ENCODE results near the gene MTM1. TPM values are rescaled to one million over a fixed set of nuclear protein-coding genes. Genes with fewer than 3 reads are reported as not detected.

Gene MTM1
- total and polyA plus RNA-seq, 9 of the 15 experiments (the other 6 are each of a cell fraction or from before 2014, with no cell fraction given): 5.6 to 13.3 (median 9.5) TPM

- TF ChIP-seq CHD7 (IDR thresholded peaks at IDR 0.05; ENCODE audit: low read depth, low read length): no peak
- TF ChIP-seq FOXJ2 (tag; IDR thresholded peaks at IDR 0.05): no peak
- TF ChIP-seq, protein P1, sequence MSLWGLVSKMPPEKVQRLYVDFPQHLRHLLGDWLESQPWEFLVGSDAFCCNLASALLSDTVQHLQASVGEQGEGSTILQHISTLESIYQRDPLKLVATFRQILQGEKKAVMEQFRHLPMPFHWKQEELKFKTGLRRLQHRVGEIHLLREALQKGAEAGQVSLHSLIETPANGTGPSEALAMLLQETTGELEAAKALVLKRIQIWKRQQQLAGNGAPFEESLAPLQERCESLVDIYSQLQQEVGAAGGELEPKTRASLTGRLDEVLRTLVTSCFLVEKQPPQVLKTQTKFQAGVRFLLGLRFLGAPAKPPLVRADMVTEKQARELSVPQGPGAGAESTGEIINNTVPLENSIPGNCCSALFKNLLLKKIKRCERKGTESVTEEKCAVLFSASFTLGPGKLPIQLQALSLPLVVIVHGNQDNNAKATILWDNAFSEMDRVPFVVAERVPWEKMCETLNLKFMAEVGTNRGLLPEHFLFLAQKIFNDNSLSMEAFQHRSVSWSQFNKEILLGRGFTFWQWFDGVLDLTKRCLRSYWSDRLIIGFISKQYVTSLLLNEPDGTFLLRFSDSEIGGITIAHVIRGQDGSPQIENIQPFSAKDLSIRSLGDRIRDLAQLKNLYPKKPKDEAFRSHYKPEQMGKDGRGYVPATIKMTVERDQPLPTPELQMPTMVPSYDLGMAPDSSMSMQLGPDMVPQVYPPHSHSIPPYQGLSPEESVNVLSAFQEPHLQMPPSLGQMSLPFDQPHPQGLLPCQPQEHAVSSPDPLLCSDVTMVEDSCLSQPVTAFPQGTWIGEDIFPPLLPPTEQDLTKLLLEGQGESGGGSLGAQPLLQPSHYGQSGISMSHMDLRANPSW (CRISPR knock-in tag; IDR thresholded peaks at IDR 0.05): no peak
- TF ChIP-seq CHD1 (IDR thresholded peaks at IDR 0.05; ENCODE audit: low read length): no peak
- TF ChIP-seq CLOCK (CRISPR knock-in tag; IDR thresholded peaks at IDR 0.05; ENCODE audit: borderline replicate concordance): no peak
- TF ChIP-seq ZNF444 (CRISPR knock-in tag; IDR thresholded peaks at IDR 0.05): no peak
- no peak for TF ChIP-seq CGGBP1 (CRISPR knock-in tag; IDR thresholded peaks at IDR 0.05)
- no peak for TF ChIP-seq ZNF224 (CRISPR knock-in tag; IDR thresholded peaks at IDR 0.05)
Observed at GRCh38 chrX:150568320-150569154, at the start of gene MTM1 (continued).
